ENCODE measurements around the gene PIGS.

The PIGS gene

DNA sequence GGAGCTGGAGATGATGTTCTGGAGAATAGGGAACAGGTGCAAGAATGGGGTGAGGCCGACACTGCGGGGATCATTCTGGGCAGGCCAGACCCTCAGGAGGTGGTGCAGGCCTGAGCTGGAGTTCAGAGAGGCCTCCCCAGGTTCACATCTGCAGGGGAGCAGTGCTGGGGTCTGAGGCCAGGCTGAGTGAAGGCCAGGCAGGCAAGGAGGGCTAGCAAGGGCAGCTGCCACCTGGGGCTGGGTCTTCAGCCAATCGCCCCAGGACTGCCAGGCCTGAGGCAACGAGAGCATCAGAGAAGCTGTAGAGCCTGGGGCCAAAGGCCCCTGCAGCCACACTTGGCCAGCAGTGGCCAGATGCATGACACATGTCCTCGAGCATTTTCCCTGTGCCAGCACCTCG lies 50.6 kb downstream of the PIGS start:
- H3K4me3 ChIP-seq (ENCODE audit: low read length): no peak overlapping the region
- no peaks in the 10 kb centered on the region; the same call in 1 of the 2 replicates for H3K36me3 ChIP-seq (ENCODE audit: control insufficient read depth, insufficient read depth, low read length)
- no CpG with 5 or more reads among the region's 6 CpGs for WGBS (ENCODE audit: insufficient coverage, insufficient read length)
- 0 out of 2 replicates have a peak, but pooled peaks cover 1% of the 10 kb centered on the region for H3K4me1 ChIP-seq (ENCODE audit: control insufficient read depth, insufficient read depth, low read length)
- H3K27me3 ChIP-seq (ENCODE audit: control insufficient read depth, insufficient read depth, low read length): no peaks in the 10 kb centered on the region
- H3K27ac ChIP-seq (ENCODE audit: low read length): no peak overlapping the region
- DNase-seq (ENCODE audit: low read depth, low spot score): no peak
- H3K9me3 ChIP-seq (ENCODE audit: control insufficient read depth, insufficient read depth, low read length): peaks cover under 1% of the 10 kb centered on the region; the same call in 1 of the 2 replicates

GRCh38 chr17:28519236-28519635 lies 52.1 kb downstream of the PIGS start:
- Histone ChIP-seq H3K27ac (ENCODE audit: low read length) (no peak overlapping the region), H3K4me3 (ENCODE audit: low read length) (no peak overlapping the region)

GRCh38 chr17:28518578-28518977 lies 52.7 kb downstream of the PIGS start:
- Histone ChIP-seq H3K27ac (ENCODE audit: low read length) (no peak overlapping the region), H3K4me3 (ENCODE audit: low read length) (no peak overlapping the region)
- no CpG with 5 or more reads among the region's 7 CpGs for WGBS (ENCODE audit: insufficient coverage, insufficient read length)

More at GRCh38 chr17:28519236-28519635, 52.1 kb downstream of the PIGS start:
- WGBS (ENCODE audit: insufficient coverage, insufficient read length): no CpG with 5 or more reads among the region's 5 CpGs
- DNase-seq (ENCODE audit: low read depth, low spot score): no peak
- Histone ChIP-seq H3K9me3 (ENCODE audit: control insufficient read depth, insufficient read depth, low read length) (peaks cover 1% of the 10 kb centered on the region; the same call in 1 of the 2 replicates), H3K36me3 (ENCODE audit: control insufficient read depth, insufficient read depth, low read length) (no peaks in the 10 kb centered on the region; the same call in 1 of the 2 replicates), H3K4me1 (ENCODE audit: control insufficient read depth, insufficient read depth, low read length) (0 out of 2 replicates have a peak, but pooled peaks cover 1% of the 10 kb centered on the region), H3K27me3 (ENCODE audit: control insufficient read depth, insufficient read depth, low read length) (no peaks in the 10 kb centered on the region)

GRCh38 chr17:28518132-28518531 lies 53.2 kb downstream of the PIGS start:
- Histone ChIP-seq H3K9me3 (ENCODE audit: control insufficient read depth, insufficient read depth, low read length) (peaks cover 1% of the 10 kb centered on the region; the same call in 1 of the 2 replicates), H3K36me3 (ENCODE audit: control insufficient read depth, insufficient read depth, low read length) (no peaks in the 10 kb centered on the region; the same call in 1 of the 2 replicates), H3K4me3 (ENCODE audit: low read length) (no peak overlapping the region), H3K27ac (ENCODE audit: low read length) (no peak overlapping the region), H3K27me3 (ENCODE audit: control insufficient read depth, insufficient read depth, low read length) (no peaks in the 10 kb centered on the region), H3K4me1 (ENCODE audit: control insufficient read depth, insufficient read depth, low read length) (0 out of 2 replicates have a peak, but pooled peaks cover 1% of the 10 kb centered on the region)
- DNase-seq (ENCODE audit: low read depth, low spot score): no peak
- WGBS (ENCODE audit: insufficient coverage, insufficient read length): no CpG with 5 or more reads among the region's 6 CpGs

More at GRCh38 chr17:28518578-28518977, 52.7 kb downstream of the PIGS start:
- no peaks in the 10 kb centered on the region; the same call in 1 of the 2 replicates for H3K36me3 ChIP-seq (ENCODE audit: control insufficient read depth, insufficient read depth, low read length)
- H3K9me3 ChIP-seq (ENCODE audit: control insufficient read depth, insufficient read depth, low read length): peaks cover 1% of the 10 kb centered on the region; the same call in 1 of the 2 replicates
- H3K4me1 ChIP-seq (ENCODE audit: control insufficient read depth, insufficient read depth, low read length): 0 out of 2 replicates have a peak, but pooled peaks cover 1% of the 10 kb centered on the region
- no peaks in the 10 kb centered on the region for H3K27me3 ChIP-seq (ENCODE audit: control insufficient read depth, insufficient read depth, low read length)
- no peak for DNase-seq (ENCODE audit: low read depth, low spot score)

GRCh38 chr17:28515518-28515917 lies 55.8 kb downstream of the PIGS start:
- WGBS (ENCODE audit: insufficient coverage, insufficient read length): no CpG with 5 or more reads among the region's 1 CpG
- Histone ChIP-seq H3K9me3 (ENCODE audit: control insufficient read depth, insufficient read depth, low read length) (peaks cover 1% of the 10 kb centered on the region; the same call in 1 of the 2 replicates), H3K27ac (ENCODE audit: low read length) (no peak overlapping the region), H3K4me3 (ENCODE audit: low read length) (no peak overlapping the region), H3K27me3 (ENCODE audit: control insufficient read depth, insufficient read depth, low read length) (no peaks in the 10 kb centered on the region), H3K36me3 (ENCODE audit: control insufficient read depth, insufficient read depth, low read length) (no peaks in the 10 kb centered on the region), H3K4me1 (ENCODE audit: control insufficient read depth, insufficient read depth, low read length) (no peaks in the 10 kb centered on the region)
- DNase-seq (ENCODE audit: low read depth, low spot score): no peak

DNA sequence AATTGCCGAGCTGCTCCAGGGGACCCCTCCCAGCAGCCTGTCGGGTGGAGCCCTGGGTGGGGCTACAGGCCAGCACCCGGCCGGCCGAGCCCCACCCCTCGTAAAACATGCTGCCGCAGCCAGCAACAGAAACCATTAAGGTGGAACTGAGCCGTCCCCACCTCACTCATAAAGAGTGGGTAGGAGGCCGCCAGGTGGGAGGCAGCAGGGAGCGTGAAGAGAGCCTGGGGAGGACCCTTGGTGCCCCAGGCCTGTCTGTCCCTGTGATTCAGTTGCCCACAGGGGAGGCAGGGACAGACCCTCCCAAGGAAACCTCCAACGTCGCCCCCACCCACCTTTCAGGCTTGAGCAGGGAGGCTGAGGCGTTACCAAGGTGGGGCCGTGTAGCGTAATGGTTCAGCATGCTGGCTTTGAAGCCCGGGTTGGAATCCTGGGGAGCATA lies 56.7 kb downstream of the PIGS start:
- no peaks in the 10 kb centered on the region for H3K27me3 ChIP-seq (ENCODE audit: control insufficient read depth, insufficient read depth, low read length)
- H3K4me1 ChIP-seq (ENCODE audit: control insufficient read depth, insufficient read depth, low read length): no peaks in the 10 kb centered on the region
- no peak for DNase-seq (ENCODE audit: low read depth, low spot score)
- no peak overlapping the region for H3K27ac ChIP-seq (ENCODE audit: low read length)
- WGBS (ENCODE audit: insufficient coverage, insufficient read length): no CpG with 5 or more reads among the region's 16 CpGs
- H3K36me3 ChIP-seq (ENCODE audit: control insufficient read depth, insufficient read depth, low read length): no peaks in the 10 kb centered on the region
- H3K4me3 ChIP-seq (ENCODE audit: low read length): no peak overlapping the region
- peaks cover 1% of the 10 kb centered on the region; the same call in 1 of the 2 replicates for H3K9me3 ChIP-seq (ENCODE audit: control insufficient read depth, insufficient read depth, low read length)

- H3K9me3 ChIP-seq (ENCODE audit: control insufficient read depth, insufficient read depth, low read length): peaks cover 1% of the 10 kb centered on the region; the same call in 1 of the 2 replicates
- H3K36me3 ChIP-seq (ENCODE audit: control insufficient read depth, insufficient read depth, low read length): no peaks in the 10 kb centered on the region
- no peak for DNase-seq (ENCODE audit: low read depth, low spot score)
- WGBS (ENCODE audit: insufficient coverage, insufficient read length): no CpG with 5 or more reads among the region's 7 CpGs
- no peaks in the 10 kb centered on the region for H3K4me1 ChIP-seq (ENCODE audit: control insufficient read depth, insufficient read depth, low read length)
- H3K27ac ChIP-seq (ENCODE audit: low read length): no peak overlapping the region
- H3K4me3 ChIP-seq (ENCODE audit: low read length): no peak overlapping the region
- H3K27me3 ChIP-seq (ENCODE audit: control insufficient read depth, insufficient read depth, low read length): no peaks in the 10 kb centered on the region
Observed at GRCh38 chr17:28513476-28513875, 57.8 kb downstream of the PIGS start.

DNA sequence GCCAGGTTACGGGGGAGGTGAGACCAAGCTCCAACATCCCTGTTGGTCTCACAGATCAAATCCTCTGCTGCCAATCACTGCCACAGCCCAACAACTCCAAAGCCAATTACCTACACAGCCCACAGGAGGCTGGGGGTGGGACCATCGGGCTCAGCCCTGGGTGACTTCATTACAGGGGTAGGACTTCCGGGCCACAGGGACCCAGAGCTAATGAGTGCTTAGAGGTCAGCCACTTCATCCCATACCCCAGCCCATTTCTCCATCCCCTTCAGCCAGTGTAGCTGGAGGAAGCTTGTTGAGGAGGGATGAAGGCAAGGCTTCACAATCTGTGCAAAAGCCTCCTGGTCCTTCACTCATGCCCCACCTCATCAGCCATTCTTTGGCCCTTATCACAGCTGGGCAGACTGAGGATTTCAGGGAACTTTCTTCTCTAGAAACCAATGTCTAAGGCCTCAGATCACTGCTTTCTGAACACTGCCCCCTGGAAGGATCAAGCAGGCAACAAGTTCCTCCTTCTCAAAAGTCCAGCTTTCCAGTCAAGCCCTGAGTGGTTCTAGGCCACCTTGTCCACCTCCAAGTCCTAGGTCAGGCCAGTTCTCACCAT lies 59.4 kb downstream of the PIGS start:
- Histone ChIP-seq H3K4me3 (ENCODE audit: low read length) (no peak overlapping the region), H3K27me3 (ENCODE audit: control insufficient read depth, insufficient read depth, low read length) (no peaks in the 10 kb centered on the region), H3K36me3 (ENCODE audit: control insufficient read depth, insufficient read depth, low read length) (no peaks in the 10 kb centered on the region), H3K9me3 (ENCODE audit: control insufficient read depth, insufficient read depth, low read length) (peaks cover 1% of the 10 kb centered on the region; the same call in 1 of the 2 replicates), H3K27ac (ENCODE audit: low read length) (no peak overlapping the region), H3K4me1 (ENCODE audit: control insufficient read depth, insufficient read depth, low read length) (peaks cover 1% of the 10 kb centered on the region; the same call in 1 of the 2 replicates)
- no peak for DNase-seq (ENCODE audit: low read depth, low spot score)
- no CpG with 5 or more reads among the region's 3 CpGs for WGBS (ENCODE audit: insufficient coverage, insufficient read length)

DNA sequence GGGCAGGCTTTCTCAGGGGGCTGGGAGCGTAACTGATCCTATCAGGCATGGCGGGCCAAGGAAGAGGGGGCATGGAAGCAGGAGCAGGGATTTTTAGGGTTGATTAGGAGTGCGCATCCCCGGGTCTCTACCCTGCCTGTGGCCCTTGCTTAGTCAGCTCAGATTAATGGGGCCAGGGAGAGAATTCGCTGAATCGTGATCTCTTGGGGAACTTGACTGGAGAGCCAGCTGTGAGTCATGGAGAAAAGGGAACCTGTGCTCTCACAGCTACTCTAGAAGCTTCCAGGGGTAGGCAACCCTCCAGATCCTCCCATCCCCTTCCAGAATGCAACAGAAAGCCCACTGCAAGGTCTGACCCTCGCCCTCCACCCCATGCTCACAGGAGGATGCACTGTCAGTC lies 61.5 kb downstream of the PIGS start:
- no CpG with 5 or more reads among the region's 7 CpGs for WGBS (ENCODE audit: insufficient coverage, insufficient read length)
- no peaks in the 10 kb centered on the region for H3K36me3 ChIP-seq (ENCODE audit: control insufficient read depth, insufficient read depth, low read length)
- no peak overlapping the region for H3K4me3 ChIP-seq (ENCODE audit: low read length)
- no peaks in the 10 kb centered on the region for H3K27me3 ChIP-seq (ENCODE audit: control insufficient read depth, insufficient read depth, low read length)
- DNase-seq (ENCODE audit: low read depth, low spot score): no peak
- no peaks in the 10 kb centered on the region for H3K9me3 ChIP-seq (ENCODE audit: control insufficient read depth, insufficient read depth, low read length)
- H3K27ac ChIP-seq (ENCODE audit: low read length): no peak overlapping the region
- H3K4me1 ChIP-seq (ENCODE audit: control insufficient read depth, insufficient read depth, low read length): peaks cover 1% of the 10 kb centered on the region; the same call in 1 of the 2 replicates

- Histone ChIP-seq H3K27ac (ENCODE audit: low read length) (no peak overlapping the region), H3K27me3 (ENCODE audit: control insufficient read depth, insufficient read depth, low read length) (no peaks in the 10 kb centered on the region), H3K36me3 (ENCODE audit: control insufficient read depth, insufficient read depth, low read length) (no peaks in the 10 kb centered on the region), H3K4me3 (ENCODE audit: low read length) (no peak overlapping the region), H3K4me1 (ENCODE audit: control insufficient read depth, insufficient read depth, low read length) (peaks cover 1% of the 10 kb centered on the region; the same call in 1 of the 2 replicates), H3K9me3 (ENCODE audit: control insufficient read depth, insufficient read depth, low read length) (no peaks in the 10 kb centered on the region)
- no peak for DNase-seq (ENCODE audit: low read depth, low spot score)
- WGBS (ENCODE audit: insufficient coverage, insufficient read length): no CpG with 5 or more reads among the region's 11 CpGs
Observed at GRCh38 chr17:28508211-28508724, 63.1 kb downstream of the PIGS start.

Measured in iPS DF 6.9 (cell line).